GM06990 (cell line): ENCODE results near the gene ADNP2.
A peak's percentile ranks its signal among the peaks of the same experiment; 100 is the strongest.
"Not testable (repeated sequence)": the region's sequence is repeated elsewhere in the genome, so short reads cannot be mapped to it uniquely, and the experiment has no call there.

ENCODE experiments used
- DNase-seq: peaks from one replicate; pipeline ENCODE4 v3.0.0-alpha.2; 2011; ENCODE audit not compliant: insufficient read length; ENCODE audit errors: extremely low read depth
- H3K27me3 ChIP-seq: replicated peaks from 2 replicates; pipeline ENCODE4 v1.6.0; 2011; ENCODE audit warnings: low read length; ENCODE audit not compliant: control insufficient read depth, insufficient read depth
- H3K36me3 ChIP-seq: 2 replicates; pipeline ENCODE4 v1.5.1; 2011; ENCODE audit warnings: low read length; ENCODE audit not compliant: control insufficient read depth, insufficient read depth
- H3K4me3 ChIP-seq: replicated peaks from 2 replicates; pipeline ENCODE4 v1.5.1; 2011; ENCODE audit warnings: low read depth, mild to moderate bottlenecking, control low read depth, low read length
- TF ChIP-seq, protein P1 (sequence below): IDR thresholded peaks from 2 replicates; pipeline ENCODE4 v1.5.1; 2011; ENCODE audit warnings: low read length, control low read depth, mild to moderate bottlenecking, inconsistent platforms; ENCODE audit not compliant: insufficient read depth, poor library complexity, severe bottlenecking

ADNP2 gene

DNA sequence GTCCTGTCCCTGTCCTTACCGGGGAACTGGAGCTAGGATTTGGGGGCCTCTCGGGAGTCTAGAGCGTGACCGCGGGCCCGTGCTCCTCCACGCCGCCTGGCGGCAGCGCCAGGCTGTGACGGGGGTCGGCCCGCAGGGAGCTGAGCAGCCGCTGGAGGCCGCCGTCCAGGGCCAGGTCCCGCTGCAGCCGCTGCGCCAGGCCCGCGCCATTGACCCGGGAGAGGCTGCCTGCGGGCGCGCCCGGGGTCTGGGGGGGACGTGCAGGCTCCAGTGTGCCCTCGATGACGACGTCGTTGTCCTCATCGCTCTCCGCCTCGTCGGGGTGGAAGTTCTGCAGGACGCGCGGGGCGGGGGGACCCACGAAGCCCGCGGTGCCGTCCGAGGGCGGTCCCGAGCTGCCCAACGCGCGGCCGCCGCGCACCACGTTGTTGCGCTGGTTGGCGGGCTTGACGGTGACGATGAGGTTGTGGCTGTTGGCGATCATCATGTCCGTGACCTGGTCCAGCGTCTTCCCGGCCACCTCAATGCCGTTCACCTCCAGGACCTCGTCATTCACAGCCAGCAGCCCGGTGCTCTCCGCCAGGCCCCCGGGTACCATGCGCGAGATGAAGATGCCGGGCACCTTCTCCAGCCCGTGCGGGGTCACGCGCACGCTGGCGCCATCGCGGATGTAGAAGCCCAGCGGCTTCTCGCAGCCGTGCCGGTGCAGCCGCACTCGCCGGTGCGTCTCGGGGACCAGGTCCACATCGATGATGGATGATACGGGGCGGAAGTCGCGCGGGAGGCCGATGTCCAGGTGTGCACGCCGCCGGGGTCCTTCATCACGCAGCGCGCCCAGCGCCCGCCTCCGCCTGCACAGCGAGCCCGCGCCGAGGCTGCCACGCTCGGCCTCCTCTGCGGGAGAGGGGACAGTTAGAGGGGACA lies 50.9 kb downstream of the ADNP2 start:
- TF ChIP-seq, protein P1, sequence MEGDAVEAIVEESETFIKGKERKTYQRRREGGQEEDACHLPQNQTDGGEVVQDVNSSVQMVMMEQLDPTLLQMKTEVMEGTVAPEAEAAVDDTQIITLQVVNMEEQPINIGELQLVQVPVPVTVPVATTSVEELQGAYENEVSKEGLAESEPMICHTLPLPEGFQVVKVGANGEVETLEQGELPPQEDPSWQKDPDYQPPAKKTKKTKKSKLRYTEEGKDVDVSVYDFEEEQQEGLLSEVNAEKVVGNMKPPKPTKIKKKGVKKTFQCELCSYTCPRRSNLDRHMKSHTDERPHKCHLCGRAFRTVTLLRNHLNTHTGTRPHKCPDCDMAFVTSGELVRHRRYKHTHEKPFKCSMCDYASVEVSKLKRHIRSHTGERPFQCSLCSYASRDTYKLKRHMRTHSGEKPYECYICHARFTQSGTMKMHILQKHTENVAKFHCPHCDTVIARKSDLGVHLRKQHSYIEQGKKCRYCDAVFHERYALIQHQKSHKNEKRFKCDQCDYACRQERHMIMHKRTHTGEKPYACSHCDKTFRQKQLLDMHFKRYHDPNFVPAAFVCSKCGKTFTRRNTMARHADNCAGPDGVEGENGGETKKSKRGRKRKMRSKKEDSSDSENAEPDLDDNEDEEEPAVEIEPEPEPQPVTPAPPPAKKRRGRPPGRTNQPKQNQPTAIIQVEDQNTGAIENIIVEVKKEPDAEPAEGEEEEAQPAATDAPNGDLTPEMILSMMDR, result peak; percentile 19
- Histone ChIP-seq H3K4me3 (no peak overlapping the region), H3K36me3 (no peaks in the 10 kb centered on the region), H3K27me3 (no peaks in the 10 kb centered on the region)
- peak; percentile 58 for DNase-seq

DNA sequence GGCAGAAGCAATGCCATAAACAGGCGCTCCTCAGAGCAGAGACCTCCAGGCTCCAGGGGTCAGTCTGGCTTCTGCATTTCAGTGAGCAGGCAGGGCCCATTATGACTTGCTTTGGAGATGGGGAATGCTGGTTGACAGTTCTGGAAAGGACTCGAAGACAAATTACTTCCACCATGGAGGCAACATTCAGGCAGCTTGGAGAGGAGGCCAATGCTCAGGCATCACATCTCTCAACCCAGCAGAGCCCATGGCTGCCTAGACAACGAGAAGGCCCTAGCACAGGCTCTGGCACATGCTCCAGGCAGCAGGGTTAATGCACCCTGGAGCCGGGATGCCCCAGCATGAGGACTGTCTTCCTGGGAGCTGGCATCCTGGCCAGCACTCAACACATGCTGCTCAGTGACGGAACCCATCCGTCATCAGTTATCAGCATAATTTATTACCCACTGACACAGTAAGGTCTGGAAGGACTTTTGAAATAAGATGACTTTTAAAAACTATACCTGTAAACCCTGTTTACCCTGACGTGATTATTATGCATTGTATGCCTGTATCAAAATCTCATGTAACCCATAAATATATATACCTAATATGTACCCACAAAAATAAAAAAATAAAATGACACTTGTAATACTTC lies 52.8 kb downstream of the ADNP2 start:
- Histone ChIP-seq H3K4me3 (no peak overlapping the region), H3K27me3 (no peaks in the 10 kb centered on the region), H3K36me3 (no peaks in the 10 kb centered on the region)
- DNase-seq, result no peak
- TF ChIP-seq, protein P1, result no peak

DNA sequence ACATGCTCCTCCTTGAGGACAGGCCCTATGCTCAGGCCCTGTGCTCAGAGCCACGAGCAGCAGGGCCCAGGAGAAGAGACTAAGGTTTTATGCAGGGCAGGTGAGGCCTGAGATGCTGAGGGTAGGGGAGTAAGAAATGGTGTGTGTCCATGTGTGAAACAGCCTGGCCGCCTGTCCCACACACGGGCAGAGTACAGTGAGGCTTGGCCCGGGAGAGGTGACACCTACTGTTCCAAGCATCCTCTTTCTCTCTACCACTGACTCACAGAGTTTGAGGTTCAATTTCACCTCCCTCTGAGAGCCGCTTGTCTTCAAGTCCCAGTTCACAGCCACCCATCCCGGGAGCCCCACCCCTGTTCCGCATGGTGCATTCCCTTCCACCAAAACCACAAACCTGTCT lies 54.1 kb downstream of the ADNP2 start:
- no peak for DNase-seq
- TF ChIP-seq, protein P1, result no peak
- Histone ChIP-seq H3K36me3 (no peaks in the 10 kb centered on the region), H3K27me3 (no peaks in the 10 kb centered on the region), H3K4me3 (no peak overlapping the region)

DNA sequence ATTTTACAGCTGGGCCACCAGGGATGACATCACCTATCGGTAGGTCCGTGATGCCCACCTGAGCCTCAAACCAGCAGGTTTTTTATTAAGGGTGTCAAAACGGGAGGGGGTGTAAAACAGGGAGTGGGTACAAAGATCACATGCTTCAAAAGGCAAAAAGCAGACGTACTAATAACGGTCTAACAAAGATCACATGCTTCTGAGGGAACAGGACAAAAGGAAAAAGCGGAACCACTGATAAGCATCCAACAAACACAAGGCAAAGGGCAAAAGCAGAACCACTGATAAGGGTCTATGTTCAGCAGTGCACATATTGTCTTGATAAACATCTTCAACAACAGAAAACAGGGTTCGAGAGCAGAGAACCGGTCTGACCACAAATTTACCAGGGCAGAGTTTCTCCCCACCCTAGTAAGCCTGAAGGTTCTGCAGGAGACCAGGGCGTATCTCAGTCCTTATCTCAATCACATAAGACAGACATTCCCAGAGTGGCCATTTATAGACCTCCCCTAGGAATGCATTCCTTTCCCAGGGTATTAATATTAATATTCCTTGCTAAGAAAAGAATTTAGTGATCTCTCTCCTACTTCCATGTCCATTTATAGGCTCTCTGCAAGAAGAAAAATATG lies 55.8 kb downstream of the ADNP2 start:
- H3K4me3 ChIP-seq, DNase-seq, H3K27me3 ChIP-seq, H3K36me3 ChIP-seq: not testable (repeated sequence)

DNA sequence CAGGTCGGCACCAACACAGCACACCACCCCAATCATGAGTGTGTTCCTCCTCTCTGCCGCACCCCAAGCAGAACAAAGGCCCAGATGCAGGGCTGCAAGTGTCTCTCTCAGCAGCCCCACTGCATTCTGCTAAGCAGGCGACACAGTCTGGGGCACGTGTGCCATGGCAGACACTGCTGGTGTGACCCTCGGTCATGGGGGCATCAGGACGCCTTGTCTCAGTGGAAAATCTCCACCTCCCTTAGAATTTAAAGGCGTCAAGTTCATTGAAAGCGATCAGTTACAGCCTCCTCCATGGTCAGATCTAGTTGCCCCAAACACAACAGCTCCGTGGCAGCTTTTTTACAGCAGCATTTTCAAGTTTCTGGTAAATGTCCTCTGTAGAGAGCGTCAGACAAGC lies 57.2 kb downstream of the ADNP2 start:
- Histone ChIP-seq H3K4me3 (no peak overlapping the region), H3K36me3 (no peaks in the 10 kb centered on the region), H3K27me3 (no peaks in the 10 kb centered on the region)
- TF ChIP-seq, protein P1, result no peak
- no peak for DNase-seq

DNA sequence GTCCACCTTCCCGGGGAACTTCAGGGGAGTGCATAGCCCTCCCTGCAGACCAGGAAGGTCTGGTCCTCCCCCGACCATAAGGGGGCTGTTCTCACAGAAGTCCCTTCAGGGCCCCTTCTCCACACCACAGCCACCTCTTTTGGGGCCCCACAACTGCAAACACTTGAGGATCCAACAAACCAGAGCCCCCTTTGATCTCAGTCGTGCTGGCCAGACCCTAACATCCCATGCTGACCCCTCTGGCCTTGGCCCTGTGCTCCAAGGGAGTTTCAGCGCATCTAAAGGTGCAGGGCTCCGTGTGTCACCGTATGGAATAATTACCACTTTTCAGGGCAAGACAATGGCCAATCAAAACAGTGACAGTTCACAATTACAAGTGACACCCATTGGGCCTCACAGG lies 57.7 kb downstream of the ADNP2 start:
- Histone ChIP-seq H3K4me3 (no peak overlapping the region), H3K27me3 (no peaks in the 10 kb centered on the region), H3K36me3 (no peaks in the 10 kb centered on the region)
- TF ChIP-seq, protein P1, result no peak
- DNase-seq, result no peak
